GM12878 (cell line): ENCODE measurements around the gene SLC25A44.

Experiments used
- MAX ChIP-seq: IDR thresholded peaks from 2 replicates; pipeline ENCODE4 v1.6.1; 2012; ENCODE audit warnings: low read depth, low read length, improper control_type of control experiment
- MLLT1 ChIP-seq: fragments of 450-650 bp; IDR thresholded peaks from 2 replicates; pipeline ENCODE4 v1.6.1; 2016; ENCODE audit warnings: mild to moderate bottlenecking
- POLR2AphosphoS5 ChIP-seq: IDR thresholded peaks from 2 replicates; pipeline ENCODE4 v1.6.1; 2011; ENCODE audit warnings: mild to moderate bottlenecking, low read length, inconsistent platforms
- SREBF2 ChIP-seq: IDR thresholded peaks from 2 replicates; pipeline ENCODE4 v1.6.1; 2012; ENCODE audit warnings: mild to moderate bottlenecking, low read length
- YY1 ChIP-seq: IDR thresholded peaks from 2 replicates; pipeline ENCODE4 v1.6.1; 2011; ENCODE audit warnings: low read depth, mild to moderate bottlenecking, low read length
- ZNF24 ChIP-seq: fragments of 450-650 bp; IDR thresholded peaks from 2 replicates; pipeline ENCODE4 v1.6.1; 2017; ENCODE audit warnings: antibody characterized with exemption, mild to moderate bottlenecking
- TF ChIP-seq, protein P1 (sequence below), 3 experiments: IDR thresholded peaks in 2 of 3; conservative IDR thresholded peaks in 1 of 3; 2 replicates each; pipeline ENCODE4 v1.5.1; 2011; ENCODE audit warnings: low read depth in 3 of 3, low read length in 3 of 3, mild to moderate bottlenecking in 3 of 3, control low read depth in 2 of 3, moderate library complexity in 2 of 3, inconsistent platforms in 1 of 3, mixed read lengths in 1 of 3; ENCODE audit not compliant: control insufficient read depth in 2 of 3, insufficient read depth in 1 of 3; ENCODE audit errors: extremely low read depth in 1 of 3

DNA sequence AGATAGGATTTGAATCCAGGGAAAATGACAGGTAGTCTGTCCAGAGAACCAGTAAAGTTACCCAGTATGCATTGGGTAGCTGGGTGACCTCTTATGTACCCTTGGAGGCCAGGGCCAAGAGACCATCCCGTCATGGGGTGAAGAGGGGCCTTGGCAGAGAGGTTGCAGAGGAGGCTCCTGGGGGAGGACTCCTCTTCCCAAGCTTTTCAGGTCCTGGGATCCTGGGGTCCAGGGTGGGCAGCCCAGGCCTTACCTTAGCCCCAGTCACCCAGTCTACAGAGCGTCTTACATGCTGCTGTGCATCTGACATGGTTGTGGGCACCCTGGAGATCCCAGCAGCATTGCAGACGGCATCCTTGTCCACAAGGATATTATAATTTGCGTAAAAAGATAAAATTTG lies 32.9 kb downstream of the SLC25A44 start:
- TF ChIP-seq YY1 (no peak), SREBF2 (no peak), MLLT1 (no peak), POLR2AphosphoS5 (no peak), ZNF24 (no peak), MAX (no peak)
- TF ChIP-seq, protein P1, sequence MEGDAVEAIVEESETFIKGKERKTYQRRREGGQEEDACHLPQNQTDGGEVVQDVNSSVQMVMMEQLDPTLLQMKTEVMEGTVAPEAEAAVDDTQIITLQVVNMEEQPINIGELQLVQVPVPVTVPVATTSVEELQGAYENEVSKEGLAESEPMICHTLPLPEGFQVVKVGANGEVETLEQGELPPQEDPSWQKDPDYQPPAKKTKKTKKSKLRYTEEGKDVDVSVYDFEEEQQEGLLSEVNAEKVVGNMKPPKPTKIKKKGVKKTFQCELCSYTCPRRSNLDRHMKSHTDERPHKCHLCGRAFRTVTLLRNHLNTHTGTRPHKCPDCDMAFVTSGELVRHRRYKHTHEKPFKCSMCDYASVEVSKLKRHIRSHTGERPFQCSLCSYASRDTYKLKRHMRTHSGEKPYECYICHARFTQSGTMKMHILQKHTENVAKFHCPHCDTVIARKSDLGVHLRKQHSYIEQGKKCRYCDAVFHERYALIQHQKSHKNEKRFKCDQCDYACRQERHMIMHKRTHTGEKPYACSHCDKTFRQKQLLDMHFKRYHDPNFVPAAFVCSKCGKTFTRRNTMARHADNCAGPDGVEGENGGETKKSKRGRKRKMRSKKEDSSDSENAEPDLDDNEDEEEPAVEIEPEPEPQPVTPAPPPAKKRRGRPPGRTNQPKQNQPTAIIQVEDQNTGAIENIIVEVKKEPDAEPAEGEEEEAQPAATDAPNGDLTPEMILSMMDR (IDR thresholded peaks at IDR 0.05 in 2 of 3, conservative IDR thresholded peaks at IDR 0.05 in 1 of 3; ENCODE audit: control insufficient read depth in 2 of 3, extremely low read depth in 1 of 3, insufficient read depth in 1 of 3, low read depth in 3 of 3, low read length in 3 of 3), result no peak
